Colonic mucosa (tissue), 4 donors: ENCODE results near the gene MAGEB4. TPM values are rescaled to one million over a fixed set of nuclear protein-coding genes. Genes with fewer than 3 reads are reported as not detected.

Source experiments
- DNase-seq: peaks from one replicate; pipeline ENCODE4 v3.0.0-alpha.2; 2020
- H3K27ac ChIP-seq: fragments of 200-600 bp; one replicate; pipeline ENCODE4 v1.8.0; 2021
- H3K27me3 ChIP-seq: fragments of 200-600 bp; one replicate; pipeline ENCODE4 v1.8.0; 2021
- H3K36me3 ChIP-seq: fragments of 200-600 bp; one replicate; pipeline ENCODE4 v1.8.0; 2021
- H3K4me1 ChIP-seq: fragments of 200-600 bp; one replicate; pipeline ENCODE4 v1.8.0; 2021; ENCODE audit warnings: mild to moderate bottlenecking
- H3K4me3 ChIP-seq: fragments of 200-600 bp; one replicate; pipeline ENCODE4 v1.8.0; 2021
- H3K9ac ChIP-seq, 2 donors: one replicate each; pipeline ENCODE4 v1.7.0; 2013; ENCODE audit warnings: control low read depth in 2 of 2, low read depth in 2 of 2, low read length in 2 of 2
- H3K9me3 ChIP-seq: fragments of 200-600 bp; one replicate; pipeline ENCODE4 v1.8.0; 2021
- intact Hi-C: fragments of 100-400 bp; cut with DNase I; formaldehyde crosslinking; loops from one replicate; pipeline ENCODE4 v1.14.1; 2022
- total RNA-seq, 2 donors: library from RNA; stranded (reverse); fragmentation: NEBNext Ultra II Directional in 1 of 2; extraction: Animal tissue kit (Norgen Biotek cat#: 25700) in 1 of 2; gene quantifications; one replicate each; pipeline ENCODE4 v1.2.1, GENCODE V29; 2021
- TF ChIP-seq, protein P1 (sequence below): fragments of 200-600 bp; IDR thresholded peaks from one replicate; pipeline ENCODE4 v1.8.0; 2022; ENCODE audit warnings: antibody characterized with exemption, mild to moderate bottlenecking
- donor health status: healthy.
- donor health status: DM: no; HTN: no; CAD: no.
- donor health status: DM: no; HTN: no; CAD: no.

MAGEB4 gene
- total RNA-seq, 2 donors from 2014 or later = not detected

DNA sequence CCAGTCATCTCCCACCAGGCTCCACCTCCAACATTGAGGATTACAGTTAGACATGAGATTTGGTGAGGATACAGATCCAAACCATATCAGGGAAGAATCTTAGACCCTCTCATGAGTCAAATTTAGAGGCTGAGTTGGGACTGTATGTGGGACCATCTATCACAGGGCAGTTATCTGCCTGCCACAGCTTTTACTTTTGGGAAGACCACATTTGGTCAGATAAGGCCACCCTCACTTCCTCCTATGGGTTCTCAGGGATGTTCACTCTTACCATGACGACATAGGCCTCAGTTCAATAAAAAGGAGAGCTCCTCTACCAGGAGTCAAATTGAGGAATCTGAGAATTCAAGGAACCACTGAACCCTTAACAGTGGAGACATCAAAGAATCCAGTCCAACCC is 24.3 kb upstream of the MAGEB4 start:
- no peak overlapping the region for H3K9ac ChIP-seq
- intact Hi-C loops = no loop called here
- H3K9me3 ChIP-seq = no peaks in the 10 kb centered on the region
- H3K27me3 ChIP-seq = no peaks in the 10 kb centered on the region
- H3K27ac ChIP-seq = no peak overlapping the region
- H3K4me1 ChIP-seq = no peaks in the 10 kb centered on the region
- H3K4me3 ChIP-seq = no peak overlapping the region
- no peak for DNase-seq
- TF ChIP-seq, protein P1, sequence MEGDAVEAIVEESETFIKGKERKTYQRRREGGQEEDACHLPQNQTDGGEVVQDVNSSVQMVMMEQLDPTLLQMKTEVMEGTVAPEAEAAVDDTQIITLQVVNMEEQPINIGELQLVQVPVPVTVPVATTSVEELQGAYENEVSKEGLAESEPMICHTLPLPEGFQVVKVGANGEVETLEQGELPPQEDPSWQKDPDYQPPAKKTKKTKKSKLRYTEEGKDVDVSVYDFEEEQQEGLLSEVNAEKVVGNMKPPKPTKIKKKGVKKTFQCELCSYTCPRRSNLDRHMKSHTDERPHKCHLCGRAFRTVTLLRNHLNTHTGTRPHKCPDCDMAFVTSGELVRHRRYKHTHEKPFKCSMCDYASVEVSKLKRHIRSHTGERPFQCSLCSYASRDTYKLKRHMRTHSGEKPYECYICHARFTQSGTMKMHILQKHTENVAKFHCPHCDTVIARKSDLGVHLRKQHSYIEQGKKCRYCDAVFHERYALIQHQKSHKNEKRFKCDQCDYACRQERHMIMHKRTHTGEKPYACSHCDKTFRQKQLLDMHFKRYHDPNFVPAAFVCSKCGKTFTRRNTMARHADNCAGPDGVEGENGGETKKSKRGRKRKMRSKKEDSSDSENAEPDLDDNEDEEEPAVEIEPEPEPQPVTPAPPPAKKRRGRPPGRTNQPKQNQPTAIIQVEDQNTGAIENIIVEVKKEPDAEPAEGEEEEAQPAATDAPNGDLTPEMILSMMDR = no peak
- H3K36me3 ChIP-seq = no peaks in the 10 kb centered on the region

DNA sequence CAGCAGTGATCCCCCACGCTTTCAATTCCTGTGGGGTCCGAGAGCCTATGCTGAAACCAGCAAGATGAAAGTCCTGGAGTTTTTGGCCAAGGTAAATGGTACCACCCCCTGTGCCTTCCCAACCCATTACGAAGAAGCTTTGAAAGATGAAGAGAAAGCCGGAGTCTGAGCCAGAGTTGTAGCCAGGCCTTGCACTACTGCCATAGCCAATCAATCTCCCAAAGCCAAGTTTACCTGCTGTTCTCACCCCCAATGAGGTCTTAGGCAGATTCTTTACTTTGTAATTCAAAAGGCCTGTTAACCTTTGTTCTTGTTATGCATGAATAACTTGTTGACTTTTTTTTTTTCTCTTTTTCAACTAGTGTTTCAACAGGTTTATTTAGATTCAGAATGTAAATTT is 22.4 kb upstream of the MAGEB4 start:
- Histone ChIP-seq H3K9me3 (no peaks in the 10 kb centered on the region), H3K27ac (no peak overlapping the region), H3K9ac (no peak overlapping the region), H3K36me3 (no peaks in the 10 kb centered on the region), H3K4me3 (no peak overlapping the region), H3K4me1 (no peaks in the 10 kb centered on the region), H3K27me3 (no peaks in the 10 kb centered on the region)
- DNase-seq = no peak
- intact Hi-C loops = no loop called here
- TF ChIP-seq, protein P1 = no peak

DNA sequence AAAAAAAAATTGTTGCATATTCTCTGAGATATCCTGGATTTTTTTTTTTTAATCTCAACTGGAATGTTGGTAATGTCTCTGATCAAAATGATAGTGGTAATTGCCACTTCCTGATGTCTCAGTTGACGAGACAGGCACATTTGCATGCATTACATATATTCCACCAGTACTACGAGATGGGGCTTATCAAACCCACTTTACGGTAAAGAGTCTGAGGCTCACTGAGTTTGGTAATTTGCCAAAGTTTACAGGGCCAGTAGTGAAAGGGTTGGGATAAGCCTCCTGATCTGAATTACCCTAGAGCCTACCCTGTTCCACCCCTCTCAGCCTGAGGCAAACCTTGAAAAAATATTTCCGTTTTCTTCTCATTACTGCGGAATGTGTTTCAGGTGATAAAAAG is 21.1 kb upstream of the MAGEB4 start:
- H3K4me3 ChIP-seq = no peak overlapping the region
- no peak overlapping the region for H3K27ac ChIP-seq
- H3K9ac ChIP-seq = no peak overlapping the region
- no peak for DNase-seq
- no peaks in the 10 kb centered on the region for H3K4me1 ChIP-seq
- H3K36me3 ChIP-seq = no peaks in the 10 kb centered on the region
- intact Hi-C loops = no loop called here
- no peaks in the 10 kb centered on the region for H3K9me3 ChIP-seq
- H3K27me3 ChIP-seq = no peaks in the 10 kb centered on the region
- TF ChIP-seq, protein P1 = no peak

DNA sequence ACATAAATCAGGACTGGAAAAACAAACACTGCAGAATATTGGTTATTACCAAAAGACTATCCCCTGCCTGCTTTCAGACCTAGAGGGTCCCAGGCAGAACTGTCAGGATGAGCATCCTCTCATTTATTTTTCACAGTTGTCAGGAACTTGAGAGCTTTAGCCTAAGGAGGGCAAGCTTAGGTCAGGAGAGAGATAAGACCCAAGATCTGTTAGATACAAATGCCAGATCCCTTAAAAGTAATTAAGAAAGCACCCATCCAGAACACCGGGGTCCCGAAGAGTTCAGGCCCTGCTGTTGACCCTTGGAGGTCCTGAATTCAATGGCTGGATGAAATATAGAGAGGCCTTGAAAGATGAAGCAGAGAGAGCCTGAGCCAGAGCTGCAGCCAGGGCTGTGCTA is 17.3 kb upstream of the MAGEB4 start:
- intact Hi-C loops = no loop called here
- no peaks in the 10 kb centered on the region for H3K36me3 ChIP-seq
- no peak overlapping the region for H3K9ac ChIP-seq
- H3K4me3 ChIP-seq = no peak overlapping the region
- no peak for DNase-seq
- no peaks in the 10 kb centered on the region for H3K9me3 ChIP-seq
- H3K4me1 ChIP-seq = no peaks in the 10 kb centered on the region
- H3K27me3 ChIP-seq = no peaks in the 10 kb centered on the region
- TF ChIP-seq, protein P1 = no peak
- H3K27ac ChIP-seq = no peak overlapping the region

DNA sequence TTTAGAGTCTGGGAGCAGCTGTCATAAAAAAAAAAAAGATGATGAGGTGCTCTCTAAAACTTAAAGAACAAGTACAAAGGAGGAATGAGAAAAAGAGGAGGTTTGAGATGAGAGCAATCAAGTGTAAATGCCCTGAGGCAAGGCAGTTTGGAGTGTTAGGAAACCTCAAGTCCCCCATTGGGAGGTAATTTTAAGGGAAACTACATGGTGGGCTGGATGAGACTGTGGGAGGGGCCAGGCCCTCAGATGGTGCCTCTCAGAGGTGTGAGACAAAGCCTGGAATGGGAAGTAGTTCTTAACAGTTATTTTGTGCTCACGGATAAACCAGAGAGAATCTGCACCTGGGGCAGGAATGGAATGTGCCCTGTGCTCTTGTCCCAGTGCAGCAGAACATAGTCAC is 13.3 kb upstream of the MAGEB4 start:
- H3K27me3 ChIP-seq = no peaks in the 10 kb centered on the region
- intact Hi-C loops = no loop called here

More for the DNA sequence above, 13.3 kb upstream of the MAGEB4 start:
- Histone ChIP-seq H3K9me3 (no peaks in the 10 kb centered on the region), H3K27ac (no peak overlapping the region), H3K4me3 (no peak overlapping the region), H3K36me3 (no peaks in the 10 kb centered on the region), H3K9ac (no peak overlapping the region), H3K4me1 (no peaks in the 10 kb centered on the region)
- no peak for DNase-seq
- TF ChIP-seq, protein P1 = no peak
